Astrocyte (in vitro differentiated cells and primary cell): ENCODE measurements around the gene CTCF.

ENCODE experiments used
- CTCF ChIP-seq: IDR thresholded peaks from 2 replicates; pipeline ENCODE4 v1.5.1; 2011; ENCODE audit warnings: low read depth, mild to moderate bottlenecking, inconsistent platforms, low read length, moderate library complexity; ENCODE audit not compliant: insufficient read depth
- EZH2 ChIP-seq: IDR thresholded peaks from 2 replicates; pipeline ENCODE4 v1.6.1; 2012; ENCODE audit warnings: mild to moderate bottlenecking, low read length, inconsistent platforms; ENCODE audit not compliant: insufficient read depth

GRCh38 chr16:67551091-67551490, 11.2 kb upstream of the CTCF start:
- TF ChIP-seq EZH2 (no peak), CTCF (no peak)
